GM23338 (cell line): ENCODE results near the gene DLST. TPM values are rescaled to one million over a fixed set of nuclear protein-coding genes. Genes with fewer than 3 reads are reported as not detected.

Experiments
- ATAC-seq: fragments of 200-7000 bp; cut with Tn5 transposase; 3 replicates; pipeline ENCODE4 v1.9.1; 2020
- DNase-seq: peaks from one replicate; pipeline ENCODE4 v3.0.0-alpha.2; 2015; ENCODE audit warnings: low spot score
- H2AFZ ChIP-seq: fragments of 200-600 bp; sonication (generic); 2 replicates; pipeline ENCODE4 v1.8.0; 2016; ENCODE audit warnings: antibody characterized with exemption, mild to moderate bottlenecking, moderate library complexity
- H3F3A ChIP-seq: fragments of 200-600 bp; sonication (generic); replicated peaks from 2 replicates; pipeline ENCODE4 v1.8.0; 2017; ENCODE audit warnings: antibody characterized with exemption, mixed run types, low read depth
- H3K27ac ChIP-seq: fragments of 200-600 bp; sonication (generic); 2 replicates; pipeline ENCODE4 v1.6.1; 2016; ENCODE audit warnings: low read depth
- H3K27me3 ChIP-seq: fragments of 200-600 bp; sonication (generic); 2 replicates; pipeline ENCODE4 v1.8.0; 2016; ENCODE audit warnings: mild to moderate bottlenecking, mixed run types, moderate library complexity; ENCODE audit not compliant: insufficient read depth
- H3K36me3 ChIP-seq: fragments of 200-600 bp; sonication (generic); 2 replicates; pipeline ENCODE4 v1.8.0; 2016; ENCODE audit warnings: mild to moderate bottlenecking; ENCODE audit not compliant: insufficient read depth
- H3K4me1 ChIP-seq: fragments of 200-600 bp; sonication (generic); 2 replicates; pipeline ENCODE4 v1.8.0; 2016; ENCODE audit warnings: mild to moderate bottlenecking, moderate library complexity; ENCODE audit not compliant: insufficient read depth
- H3K4me2 ChIP-seq: fragments of 200-600 bp; sonication (generic); 2 replicates; pipeline ENCODE4 v1.7.1; 2017; ENCODE audit warnings: mixed run types
- H3K4me3 ChIP-seq: fragments of 200-600 bp; sonication (generic); 2 replicates; pipeline ENCODE4 v1.6.1; 2016; ENCODE audit warnings: mixed run types
- H3K79me2 ChIP-seq: fragments of 200-600 bp; sonication (generic); replicated peaks from 2 replicates; pipeline ENCODE4 v1.8.0; 2017; ENCODE audit warnings: mild to moderate bottlenecking; ENCODE audit not compliant: insufficient read depth
- H3K9me2 ChIP-seq: fragments of 200-600 bp; sonication (generic); 2 replicates; pipeline ENCODE4 v1.8.0; 2017; ENCODE audit not compliant: insufficient read depth
- H4K20me1 ChIP-seq: fragments of 200-600 bp; sonication (generic); replicated peaks from 2 replicates; pipeline ENCODE4 v1.8.0; 2017; ENCODE audit warnings: mild to moderate bottlenecking; ENCODE audit not compliant: insufficient read depth
- H3K27ac Mint-ChIP-seq: 2 replicates; pipeline ENCODE4 v1.8.0; 2020; ENCODE audit warnings: inconsistent platforms, mild to moderate bottlenecking, moderate library complexity, mixed read lengths
- H3K27me3 Mint-ChIP-seq: 3 replicates; pipeline ENCODE4 v1.8.0; 2022; ENCODE audit warnings: low read depth, mild to moderate bottlenecking, moderate library complexity, mixed read lengths, inconsistent platforms; ENCODE audit not compliant: insufficient read depth, poor library complexity
- H3K36me3 Mint-ChIP-seq: 3 replicates; pipeline ENCODE4 v1.8.0; 2021; ENCODE audit warnings: low read depth, mild to moderate bottlenecking, inconsistent platforms, moderate library complexity, mixed read lengths
- H3K4me1 Mint-ChIP-seq: 3 replicates; pipeline ENCODE4 v1.8.0; 2020; ENCODE audit warnings: mild to moderate bottlenecking, inconsistent platforms, mixed read lengths
- H3K4me3 Mint-ChIP-seq: 3 replicates; pipeline ENCODE4 v1.8.0; 2021; ENCODE audit warnings: moderate library complexity, mild to moderate bottlenecking, inconsistent platforms, mixed read lengths
- H3K9me3 Mint-ChIP-seq: 3 replicates; pipeline ENCODE4 v1.8.0; 2020; ENCODE audit warnings: moderate library complexity, mild to moderate bottlenecking, inconsistent platforms, mixed read lengths
- CREB1 ChIP-seq: fragments of 250-450 bp; sonication (Bioruptor Pico); IDR thresholded peaks from 2 replicates; pipeline ENCODE4 v1.5.0; 2020; ENCODE audit warnings: low read depth, mild to moderate bottlenecking, moderate library complexity
- CTCF ChIP-seq, 2 experiments: fragments of 200-600 bp in 1 of 2; sonication (generic) in 1 of 2; conservative IDR thresholded peaks; 2 replicates each; pipeline versions ENCODE4 v1.5.1 to v1.6.1; 2016 to 2017; ENCODE audit warnings: antibody characterized with exemption in 2 of 2, low read depth in 2 of 2, mild to moderate bottlenecking in 2 of 2, moderate library complexity in 1 of 2
- ETS1 ChIP-seq: IDR thresholded peaks from 2 replicates; pipeline ENCODE4 v1.6.1; 2016; ENCODE audit warnings: antibody characterized with exemption
- EZH2 ChIP-seq: fragments of 200-600 bp; sonication (generic); IDR thresholded peaks from one replicate; pipeline ENCODE4 v1.8.0; 2017; ENCODE audit warnings: antibody characterized with exemption, mild to moderate bottlenecking, low read depth; ENCODE audit not compliant: unreplicated experiment
- EZH2phosphoT487 ChIP-seq: fragments of 200-600 bp; sonication (generic); IDR thresholded peaks from one replicate; pipeline ENCODE4 v1.8.1; 2018; ENCODE audit warnings: antibody characterized with exemption; ENCODE audit not compliant: unreplicated experiment
- JUNB ChIP-seq: IDR thresholded peaks from one replicate; pipeline ENCODE4 v1.6.1; 2016; ENCODE audit warnings: antibody characterized with exemption; ENCODE audit not compliant: unreplicated experiment
- POLR2AphosphoS5 ChIP-seq: IDR thresholded peaks from 2 replicates; pipeline ENCODE4 v1.6.1; 2016; ENCODE audit warnings: antibody characterized with exemption, low read depth
- REST ChIP-seq: IDR thresholded peaks from one replicate; pipeline ENCODE4 v1.6.1; 2018; ENCODE audit warnings: antibody characterized with exemption; ENCODE audit not compliant: unreplicated experiment
- STAT1 ChIP-seq: IDR thresholded peaks from one replicate; pipeline ENCODE4 v1.6.1; 2016; ENCODE audit warnings: antibody characterized with exemption; ENCODE audit not compliant: unreplicated experiment
- ZNF114 ChIP-seq: fragments of 250-450 bp; sonication (Bioruptor Pico); IDR thresholded peaks from 2 replicates; pipeline ENCODE4 v1.5.0; 2020; ENCODE audit warnings: mild to moderate bottlenecking, moderate library complexity
- ZNF331 ChIP-seq: fragments of 250-450 bp; sonication (Bioruptor Pico); IDR thresholded peaks from 2 replicates; pipeline ENCODE4 v1.5.0; 2020; ENCODE audit warnings: low read depth, mild to moderate bottlenecking, moderate library complexity
- polyA plus RNA-seq: library from polyadenylated mRNA; unstranded; fragments of >200 nt; fragmentation: Nextera tagmentation; extraction: Ambion mirVana; gene quantifications from 2 replicates; pipeline ENCODE4 v1.2.1, GENCODE V29; 2016
- total RNA-seq: library from RNA; depleted of rRNA; stranded (reverse); fragments of >200 nt; shearing (Covaris generic); gene quantifications from 2 replicates; pipeline ENCODE4 v1.2.3, GENCODE V29; 2014

The DLST gene
- total and polyA plus RNA-seq, 2 experiments from 2014 or later, result 11.2 to 106 TPM

GRCh38 chr14:74913986-74914573, 32.4 kb downstream of the DLST start:
- Mint-ChIP-seq H3K4me1 (peaks cover 3% of the 10 kb centered on the region; the same call in 1 of the 3 replicates), H3K27me3 (peaks cover 4% of the 10 kb centered on the region), H3K27ac (no peak overlapping the region), H3K36me3 (peaks cover 1% of the 10 kb centered on the region; the same call in 2 of the 3 replicates), H3K9me3 (no peaks in the 10 kb centered on the region), H3K4me3 (no peak overlapping the region)
- Histone ChIP-seq H4K20me1 (0 out of 2 replicates have a peak, but pooled peaks cover 4% of the 10 kb centered on the region), H3K9me2 (no peaks in the 10 kb centered on the region), H3K79me2 (no peaks in the 10 kb centered on the region), H3K4me3 (no peak overlapping the region), H3K27me3 (no peaks in the 10 kb centered on the region), H3F3A (no peaks in the 10 kb centered on the region), H3K4me1 (no peaks in the 10 kb centered on the region), H3K27ac (no peak overlapping the region), H2AFZ (no peak overlapping the region), H3K36me3 (no peaks in the 10 kb centered on the region), H3K4me2 (no peak overlapping the region)
- ATAC-seq (peak; percentile 78), DNase-seq (peak; percentile 78)
- TF ChIP-seq EZH2phosphoT487, result no peak
- TF ChIP-seq CTCF (conservative IDR thresholded peaks at IDR 0.05; ENCODE audit: low read depth in 2 of 2), result peak; percentile 65 to 85

- H3K4me3 Mint-ChIP-seq, result no peak overlapping the region
- H3K4me1 ChIP-seq, result no peaks in the 10 kb centered on the region
- H3K4me1 Mint-ChIP-seq, result peaks cover 3% of the 10 kb centered on the region; the same call in 1 of the 3 replicates
- no peak overlapping the region for H3K4me3 ChIP-seq
- H3K4me2 ChIP-seq, result no peak overlapping the region
- H3K27me3 ChIP-seq, result no peaks in the 10 kb centered on the region
- no peaks in the 10 kb centered on the region for H3F3A ChIP-seq
- peaks cover 5% of the 10 kb centered on the region; the same call in 2 of the 3 replicates for H3K36me3 Mint-ChIP-seq
- H4K20me1 ChIP-seq, result 0 out of 2 replicates have a peak, but pooled peaks cover 4% of the 10 kb centered on the region
- H3K79me2 ChIP-seq, result no peaks in the 10 kb centered on the region
- H3K9me2 ChIP-seq, result no peaks in the 10 kb centered on the region
- peaks cover 2% of the 10 kb centered on the region for H3K27me3 Mint-ChIP-seq
- no peaks in the 10 kb centered on the region for H3K36me3 ChIP-seq
- H3K27ac Mint-ChIP-seq, result no peak overlapping the region
- ATAC-seq, result no peak
- no peak for DNase-seq
- no peak overlapping the region for H3K27ac ChIP-seq
- H3K9me3 Mint-ChIP-seq, result no peaks in the 10 kb centered on the region
- no peak overlapping the region for H2AFZ ChIP-seq
- TF ChIP-seq CTCF (conservative IDR thresholded peaks at IDR 0.05; ENCODE audit: low read depth in 2 of 2) (no peak), EZH2 (no peak), JUNB (no peak), POLR2AphosphoS5 (no peak), EZH2phosphoT487 (no peak), STAT1 (no peak), REST (no peak), ZNF331 (CRISPR knock-in tag) (no peak), CREB1 (CRISPR knock-in tag) (no peak), ZNF114 (CRISPR knock-in tag) (no peak), ETS1 (no peak)
These were observed 33.7 kb downstream of the DLST start for GRCh38 chr14:74915426-74915825.
